NCI-H524 treated with DMSO at 0.1 percent for 48 hours (cell line): ENCODE results near the gene MED20.

Experiments
- DNase-seq: peaks from one replicate; lab custom pipeline; 2025; lab: John Stamatoyannopoulos, UW

Gene MED20

GRCh38 chr6:41941280-41942066, 20.5 kb upstream of the MED20 start, which contains the start of gene CCND3:
TSS of gene CCND3 (minus strand) at chr6:41941808. CDS start at chr6:41941649, 159 bp downstream.
- peak; percentile 48 for DNase-seq

GRCh38 chr6:41940759-41941279, 19.9 kb upstream of the MED20 start:
- no peak for DNase-seq

GRCh38 chr6:41939848-41940758, 19.2 kb upstream of the MED20 start:
- DNase-seq = no peak

- no peak for DNase-seq
Observed at GRCh38 chr6:41939176-41939847, 18.4 kb upstream of the MED20 start.

- no peak for DNase-seq
Observed at GRCh38 chr6:41938590-41939175, 17.7 kb upstream of the MED20 start.

- no peak for DNase-seq
Observed at GRCh38 chr6:41937861-41938574, 17.1 kb upstream of the MED20 start.

GRCh38 chr6:41937472-41937860, 16.5 kb upstream of the MED20 start:
- DNase-seq = no peak

- DNase-seq = no peak
Observed at GRCh38 chr6:41936073-41936837, 15.3 kb upstream of the MED20 start.

- no peak for DNase-seq
Observed at GRCh38 chr6:41935685-41936072, 14.7 kb upstream of the MED20 start.

GRCh38 chr6:41935193-41935574, 14.2 kb upstream of the MED20 start:
- no peak for DNase-seq

GRCh38 chr6:41934278-41935192, 13.6 kb upstream of the MED20 start:
- no peak for DNase-seq

- DNase-seq = no peak
Observed at GRCh38 chr6:41932378-41932777, 11.4 kb upstream of the MED20 start.

- no peak for DNase-seq
Observed at GRCh38 chr6:41931792-41932191, 10.9 kb upstream of the MED20 start.

GRCh38 chr6:41929924-41930323, 9.0 kb upstream of the MED20 start:
- no peak for DNase-seq

- no peak for DNase-seq
Observed at GRCh38 chr6:41927253-41927652, 6.3 kb upstream of the MED20 start.

- DNase-seq = no peak
Observed at GRCh38 chr6:41922154-41922553, 1.2 kb upstream of the MED20 start.

- no peak for DNase-seq
Observed at GRCh38 chr6:41921712-41921998, 716 bp upstream of the MED20 start.

- no peak for DNase-seq
Observed at GRCh38 chr6:41917528-41917927, 3.4 kb downstream of the MED20 start.

GRCh38 chr6:41914869-41915530, 5.9 kb downstream of the MED20 start:
- no peak for DNase-seq
